ENCODE data around the gene HSPA1L. TPM values are rescaled to one million over a fixed set of nuclear protein-coding genes. Genes with fewer than 3 reads are reported as not detected.
"Not testable (repeated sequence)": the region's sequence is repeated elsewhere in the genome, so short reads cannot be mapped to it uniquely, and the experiment has no call there.

HSPA1L gene
- total RNA-seq, 1 donor from 2014 or later: 0.98 TPM

DNA sequence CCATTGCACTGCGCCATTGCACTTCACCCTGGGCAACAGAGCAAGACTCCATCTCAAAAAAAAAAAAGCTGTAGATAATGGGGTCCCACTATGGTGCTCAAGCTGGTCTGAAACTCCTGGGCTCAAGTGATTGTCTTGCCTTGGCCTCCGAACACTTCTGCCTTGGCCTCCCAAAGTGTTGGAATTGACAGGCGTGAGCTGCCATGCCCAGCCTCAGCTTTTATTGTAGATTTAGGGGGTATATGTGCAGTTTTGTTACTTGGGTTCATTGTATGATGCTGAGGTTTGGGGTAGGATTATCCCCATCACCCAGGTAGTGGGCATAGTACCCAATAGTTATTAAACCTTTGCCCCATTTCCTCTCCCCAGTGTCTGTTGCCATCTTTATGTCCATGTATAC is 23.9 kb upstream of the HSPA1L start:
- peak overlapping the region; percentile 20 for H3K27ac Mint-ChIP-seq (ENCODE audit: unreplicated experiment)

DNA sequence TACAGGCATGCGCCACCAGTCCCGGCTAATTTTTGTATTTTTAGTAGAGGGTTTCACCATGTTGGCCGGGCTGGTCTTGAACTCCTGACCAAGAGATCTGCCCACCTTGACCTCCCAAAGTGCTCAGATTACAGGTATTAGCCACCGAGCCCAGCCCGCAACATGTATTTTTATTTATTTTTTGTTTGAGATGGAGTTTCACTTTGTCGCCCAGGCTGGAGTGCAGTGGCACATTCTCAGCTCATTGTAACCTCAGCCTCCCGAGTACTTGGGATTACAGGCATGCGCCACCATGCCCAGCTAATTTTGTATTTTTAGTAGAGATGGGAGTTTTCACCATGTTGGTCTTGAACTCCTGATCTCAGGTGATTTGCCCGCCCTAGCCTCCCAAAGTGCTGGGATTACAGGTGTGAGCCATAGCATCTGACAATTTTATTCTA is 23.1 kb upstream of the HSPA1L start:
- Histone ChIP-seq H3K36me3 (ENCODE audit: insufficient read depth, low read length) (peaks cover 36% of the 10 kb centered on the region), H3K4me1 (ENCODE audit: insufficient read depth, low read length) (peaks cover 29% of the 10 kb centered on the region), H3K9ac (ENCODE audit: low read length) (peak overlapping the region; percentile 91), H3K79me2 (ENCODE audit: insufficient read depth, low read length) (peaks cover 50% of the 10 kb centered on the region), H3K4me2 (ENCODE audit: low read length) (peak overlapping the region; percentile 100), H4K20me1 (ENCODE audit: insufficient read depth, low read length) (peaks cover 57% of the 10 kb centered on the region), H3K4me3 (ENCODE audit: insufficient read depth, low read depth, low read length) (peak overlapping the region; percentile 93)
- FAIRE-seq; H3K9me3 ChIP-seq (ENCODE audit: insufficient read depth, low read depth, low read length); H3K9me3 Mint-ChIP-seq (ENCODE audit: unreplicated experiment); H2AFZ ChIP-seq (ENCODE audit: low read depth, low read length); H3K27me3 Mint-ChIP-seq (ENCODE audit: low read depth, unreplicated experiment); H3K27ac ChIP-seq (ENCODE audit: low read depth, low read length); H3K27ac Mint-ChIP-seq (ENCODE audit: unreplicated experiment); DNase-seq (ENCODE audit: low read depth); H3K27me3 ChIP-seq (ENCODE audit: insufficient read depth, low read length): not testable (repeated sequence)
- Mint-ChIP-seq H3K4me3 (ENCODE audit: unreplicated experiment) (peak overlapping the region; percentile 97), H3K4me1 (ENCODE audit: low read depth, unreplicated experiment) (peaks cover 14% of the 10 kb centered on the region), H3K36me3 (ENCODE audit: low read depth, unreplicated experiment) (peaks cover 36% of the 10 kb centered on the region)

More for the DNA sequence above, 23.9 kb upstream of the HSPA1L start:
- TF ChIP-seq, protein P1, sequence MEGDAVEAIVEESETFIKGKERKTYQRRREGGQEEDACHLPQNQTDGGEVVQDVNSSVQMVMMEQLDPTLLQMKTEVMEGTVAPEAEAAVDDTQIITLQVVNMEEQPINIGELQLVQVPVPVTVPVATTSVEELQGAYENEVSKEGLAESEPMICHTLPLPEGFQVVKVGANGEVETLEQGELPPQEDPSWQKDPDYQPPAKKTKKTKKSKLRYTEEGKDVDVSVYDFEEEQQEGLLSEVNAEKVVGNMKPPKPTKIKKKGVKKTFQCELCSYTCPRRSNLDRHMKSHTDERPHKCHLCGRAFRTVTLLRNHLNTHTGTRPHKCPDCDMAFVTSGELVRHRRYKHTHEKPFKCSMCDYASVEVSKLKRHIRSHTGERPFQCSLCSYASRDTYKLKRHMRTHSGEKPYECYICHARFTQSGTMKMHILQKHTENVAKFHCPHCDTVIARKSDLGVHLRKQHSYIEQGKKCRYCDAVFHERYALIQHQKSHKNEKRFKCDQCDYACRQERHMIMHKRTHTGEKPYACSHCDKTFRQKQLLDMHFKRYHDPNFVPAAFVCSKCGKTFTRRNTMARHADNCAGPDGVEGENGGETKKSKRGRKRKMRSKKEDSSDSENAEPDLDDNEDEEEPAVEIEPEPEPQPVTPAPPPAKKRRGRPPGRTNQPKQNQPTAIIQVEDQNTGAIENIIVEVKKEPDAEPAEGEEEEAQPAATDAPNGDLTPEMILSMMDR (IDR thresholded peaks at IDR 0.05; ENCODE audit: insufficient read depth, low read depth, low read length): no peak
- TF ChIP-seq EZH2 (IDR thresholded peaks at IDR 0.05; ENCODE audit: insufficient read depth, low read length): no peak
- no peak overlapping the region for H3K9ac ChIP-seq (ENCODE audit: low read length)
- peaks cover 36% of the 10 kb centered on the region for H3K36me3 ChIP-seq (ENCODE audit: insufficient read depth, low read length)
- Mint-ChIP-seq H3K4me1 (ENCODE audit: low read depth, unreplicated experiment) (peaks cover 14% of the 10 kb centered on the region), H3K27me3 (ENCODE audit: low read depth, unreplicated experiment) (no peaks in the 10 kb centered on the region), H3K9me3 (ENCODE audit: unreplicated experiment) (no peaks in the 10 kb centered on the region), H3K36me3 (ENCODE audit: low read depth, unreplicated experiment) (peaks cover 36% of the 10 kb centered on the region), H3K4me3 (ENCODE audit: unreplicated experiment) (peak overlapping the region; percentile 97)
- H3K4me3 ChIP-seq (ENCODE audit: insufficient read depth, low read depth, low read length): peak overlapping the region; percentile 2
- peak overlapping the region; percentile 100 for H3K4me2 ChIP-seq (ENCODE audit: low read length)
- no peak for DNase-seq (ENCODE audit: low read depth)
- FAIRE-seq: no peak
- no peaks in the 10 kb centered on the region for H3K27me3 ChIP-seq (ENCODE audit: insufficient read depth, low read length)
- H3K27ac ChIP-seq (ENCODE audit: low read depth, low read length): no peak overlapping the region
- H4K20me1 ChIP-seq (ENCODE audit: insufficient read depth, low read length): peaks cover 57% of the 10 kb centered on the region
- H3K9me3 ChIP-seq (ENCODE audit: insufficient read depth, low read depth, low read length): no peaks in the 10 kb centered on the region
- H3K79me2 ChIP-seq (ENCODE audit: insufficient read depth, low read length): peaks cover 50% of the 10 kb centered on the region
- peaks cover 29% of the 10 kb centered on the region for H3K4me1 ChIP-seq (ENCODE audit: insufficient read depth, low read length)
- no peak overlapping the region for H2AFZ ChIP-seq (ENCODE audit: low read depth, low read length)

DNA sequence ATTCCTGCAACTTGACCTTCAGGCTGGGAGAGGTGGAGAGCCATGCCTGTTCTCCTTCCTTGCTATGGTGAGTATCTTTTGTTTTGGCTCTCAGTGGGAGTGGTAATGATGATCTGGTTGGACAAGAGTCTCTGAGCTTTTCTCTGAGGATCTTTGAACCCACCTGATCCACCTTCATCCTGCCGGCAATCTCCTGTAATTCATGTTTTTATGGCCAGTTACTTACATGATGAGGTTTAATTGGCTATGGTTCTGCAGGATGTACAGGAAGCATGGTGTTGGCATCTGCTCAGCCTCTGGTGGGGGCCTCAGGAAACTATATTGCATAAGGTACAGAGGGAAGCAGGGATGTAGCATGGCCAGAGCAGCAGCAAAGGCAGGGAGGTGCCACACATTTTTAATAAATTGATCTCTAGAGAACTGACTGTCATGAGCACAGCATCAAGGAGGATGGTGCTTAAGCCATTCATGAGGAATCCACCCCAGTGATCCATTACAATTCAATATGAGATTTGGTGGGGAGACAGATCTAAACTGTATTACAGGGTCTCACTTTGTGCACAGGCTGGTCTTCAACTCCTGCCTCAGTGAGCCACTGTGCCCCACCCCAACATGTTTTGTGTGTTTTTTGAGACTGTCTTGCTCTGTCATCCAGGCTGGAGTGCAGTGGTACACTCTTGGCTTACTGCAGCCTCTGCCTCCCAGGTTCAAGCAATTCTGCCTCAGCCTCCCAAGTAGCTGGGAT is 22.5 kb upstream of the HSPA1L start:
- Histone ChIP-seq H4K20me1 (ENCODE audit: insufficient read depth, low read length) (peaks cover 57% of the 10 kb centered on the region), H3K4me1 (ENCODE audit: insufficient read depth, low read length) (peaks cover 29% of the 10 kb centered on the region), H3K4me3 (ENCODE audit: insufficient read depth, low read depth, low read length) (peak overlapping the region; percentile 93), H3K27ac (ENCODE audit: low read depth, low read length) (peak overlapping the region; percentile 54), H3K4me2 (ENCODE audit: low read length) (peak overlapping the region; percentile 100), H3K27me3 (ENCODE audit: insufficient read depth, low read length) (no peaks in the 10 kb centered on the region), H3K79me2 (ENCODE audit: insufficient read depth, low read length) (peaks cover 50% of the 10 kb centered on the region), H3K9ac (ENCODE audit: low read length) (peak overlapping the region; percentile 91), H2AFZ (ENCODE audit: low read depth, low read length) (no peak overlapping the region), H3K36me3 (ENCODE audit: insufficient read depth, low read length) (peaks cover 36% of the 10 kb centered on the region), H3K9me3 (ENCODE audit: insufficient read depth, low read depth, low read length) (no peaks in the 10 kb centered on the region)
- FAIRE-seq (no peak), DNase-seq (ENCODE audit: low read depth) (no peak)
- no peaks in the 10 kb centered on the region for H3K9me3 Mint-ChIP-seq (ENCODE audit: unreplicated experiment)
- TF ChIP-seq EZH2 (IDR thresholded peaks at IDR 0.05; ENCODE audit: insufficient read depth, low read length): no peak
- TF ChIP-seq, protein P1 (IDR thresholded peaks at IDR 0.05; ENCODE audit: insufficient read depth, low read depth, low read length): no peak
- no peaks in the 10 kb centered on the region for H3K27me3 Mint-ChIP-seq (ENCODE audit: low read depth, unreplicated experiment)
- peak overlapping the region; percentile 13 for H3K27ac Mint-ChIP-seq (ENCODE audit: unreplicated experiment)
- peaks cover 14% of the 10 kb centered on the region for H3K4me1 Mint-ChIP-seq (ENCODE audit: low read depth, unreplicated experiment)
- peaks cover 36% of the 10 kb centered on the region for H3K36me3 Mint-ChIP-seq (ENCODE audit: low read depth, unreplicated experiment)
- peak overlapping the region; percentile 97 for H3K4me3 Mint-ChIP-seq (ENCODE audit: unreplicated experiment)

Data from astrocyte (in vitro differentiated cells and primary cell).